PC-3 (cell line): ENCODE results near the gene GSTO2. TPM values are rescaled to one million over a fixed set of nuclear protein-coding genes. Genes with fewer than 3 reads are reported as not detected.
A peak's percentile ranks its signal among the peaks of the same experiment; 100 is the strongest.

ENCODE experiments used
- ATAC-seq: fragments of 200-7000 bp; cut with Tn5 transposase; 2 replicates; pipeline ENCODE4 v1.9.1; 2020; ENCODE audit warnings: mild to moderate bottlenecking, moderate library complexity
- BruUV-seq: library from RNA; stranded (reverse); fragments of 400-500 nt; replicated peaks from 2 replicates; lab custom pipeline; 2021; lab: Mats Ljungman, UMichigan
- CTCF ChIA-PET: fragments of 300-600 bp; sonication (Branson Sonifier 250); formaldehyde crosslinking; loops from one replicate; lab custom pipeline; 2022; ENCODE audit warnings: antibody characterized with exemption; lab: Charles Lee
- POLR2A ChIA-PET: fragments of 300-600 bp; sonication (Branson Sonifier 250); formaldehyde crosslinking; loops from one replicate; lab custom pipeline; 2022; ENCODE audit warnings: antibody characterized with exemption; ENCODE audit not compliant: unreplicated experiment; lab: Charles Lee
- DNase-seq: peaks from one replicate; pipeline ENCODE4 v3.0.0-alpha.2; 2015
- H2AFZ ChIP-seq: fragments of 300-600 bp; sonication (generic); 2 replicates; pipeline ENCODE4 v1.6.0; 2016; ENCODE audit warnings: antibody characterized with exemption, low read length
- H3F3A ChIP-seq: fragments of 300-600 bp; sonication (generic); one replicate; pipeline ENCODE4 v1.6.0; 2017; ENCODE audit warnings: antibody characterized with exemption, low read length, control low read depth, mild to moderate bottlenecking; ENCODE audit not compliant: unreplicated experiment
- H3K27ac ChIP-seq: fragments of 300-600 bp; sonication (generic); 2 replicates; pipeline ENCODE4 v1.5.1; 2016; ENCODE audit warnings: mild to moderate bottlenecking, low read length
- H3K27me3 ChIP-seq: fragments of 300-600 bp; sonication (generic); 2 replicates; pipeline ENCODE4 v1.6.1; 2016; ENCODE audit warnings: low read length, mixed read lengths
- H3K36me3 ChIP-seq: fragments of 300-600 bp; sonication (generic); 2 replicates; pipeline ENCODE4 v1.6.1; 2016; ENCODE audit warnings: low read depth, mixed run types, low read length, mixed read lengths
- H3K4me1 ChIP-seq: fragments of 300-600 bp; sonication (generic); 2 replicates; pipeline ENCODE4 v1.5.1; 2016; ENCODE audit warnings: low read length; ENCODE audit not compliant: insufficient read depth
- H3K4me2 ChIP-seq: fragments of 300-600 bp; sonication (generic); 2 replicates; pipeline ENCODE4 v1.6.0; 2016; ENCODE audit warnings: low read length
- H3K4me3 ChIP-seq: fragments of 300-600 bp; sonication (generic); 2 replicates; pipeline ENCODE4 v1.5.1; 2016; ENCODE audit warnings: mild to moderate bottlenecking, low read length, mixed read lengths
- H3K79me2 ChIP-seq: fragments of 300-600 bp; sonication (generic); 2 replicates; pipeline ENCODE4 v1.6.1; 2017; ENCODE audit warnings: low read length, mixed read lengths
- H3K9ac ChIP-seq: fragments of 300-600 bp; sonication (generic); 2 replicates; pipeline ENCODE4 v1.6.0; 2016; ENCODE audit warnings: mild to moderate bottlenecking, low read length
- H3K9me2 ChIP-seq: fragments of 300-600 bp; sonication (generic); replicated peaks from 2 replicates; pipeline ENCODE4 v1.6.1; 2016; ENCODE audit warnings: mixed run types, low read length, mixed read lengths
- H3K9me3 ChIP-seq: fragments of 300-600 bp; sonication (generic); 2 replicates; pipeline ENCODE4 v1.6.1; 2016; ENCODE audit warnings: low read length, mixed read lengths
- H4K20me1 ChIP-seq: fragments of 300-600 bp; sonication (generic); 2 replicates; pipeline ENCODE4 v1.6.1; 2016; ENCODE audit warnings: low read length, mixed read lengths
- CTCF ChIP-seq: fragments of 300-600 bp; sonication (generic); conservative IDR thresholded peaks from 2 replicates; pipeline ENCODE4 v1.5.1; 2017; ENCODE audit warnings: antibody characterized with exemption, low read depth, mild to moderate bottlenecking, low read length
- EZH2 ChIP-seq: fragments of 300-600 bp; sonication (generic); IDR thresholded peaks from one replicate; pipeline ENCODE4 v1.6.1; 2017; ENCODE audit warnings: antibody characterized with exemption, mild to moderate bottlenecking, low read length; ENCODE audit not compliant: unreplicated experiment
- EZH2phosphoT487 ChIP-seq: fragments of 300-600 bp; sonication (generic); IDR thresholded peaks from 2 replicates; pipeline ENCODE4 v1.6.1; 2018; ENCODE audit warnings: mild to moderate bottlenecking, antibody characterized with exemption, low read length, borderline replicate concordance
- intact Hi-C: fragments of 100-400 bp; cut with micrococcal nuclease; formaldehyde crosslinking; loops from 2 replicates; pipeline ENCODE4 v1.9.0; 2023
- total RNA-seq: library from RNA; depleted of rRNA; stranded (reverse); fragments of >200 nt; gene quantifications from 2 replicates; pipeline ENCODE4 v1.2.3, GENCODE V29; 2014

GSTO2 gene
- total RNA-seq, 1 experiment from 2014 or later, result 13.8 TPM

- intact Hi-C loops, result loop anchor here (1.0 kb wide), 2 partner anchors 45 to 59 kb away; no protein-coding TSS in a partner anchor
- H3K4me1 ChIP-seq, result peaks cover 41% of the 10 kb centered on the region
- no peaks in the 10 kb centered on the region for H3K79me2 ChIP-seq
- no peaks in the 10 kb centered on the region for H3F3A ChIP-seq
- BruUV-seq, result no TSS peak
- 0 out of 2 replicates have a peak, but pooled peaks cover 5% of the 10 kb centered on the region for H3K27me3 ChIP-seq
- no peaks in the 10 kb centered on the region for H4K20me1 ChIP-seq
- POLR2A ChIA-PET, result no interaction called here
- DNase-seq, result peak; percentile 72
- ATAC-seq, result peak; percentile 71
- TF ChIP-seq EZH2 (no peak), EZH2phosphoT487 (no peak), CTCF (peak; percentile 81)
- peak overlapping the region; percentile 59 for H3K4me3 ChIP-seq
- CTCF ChIA-PET, result interaction anchor here (1.1 to 2.0 kb wide), 3 partner anchors 40 to 75 kb away, joined by 4 to 15 read pairs (median 13); no protein-coding TSS in a partner anchor
- peak overlapping the region; percentile 69 for H2AFZ ChIP-seq
- H3K9me3 ChIP-seq, result no peaks in the 10 kb centered on the region
- peak overlapping the region; percentile 92 for H3K27ac ChIP-seq
- no peaks in the 10 kb centered on the region for H3K36me3 ChIP-seq
- no peaks in the 10 kb centered on the region for H3K9me2 ChIP-seq
- H3K4me2 ChIP-seq, result peak overlapping the region; percentile 81
- H3K9ac ChIP-seq, result peak overlapping the region; percentile 46
Observed at GRCh38 chr10:104350127-104350635, 81.2 kb downstream of the GSTO2 start.

GRCh38 chr10:104351061-104351702, 82.2 kb downstream of the GSTO2 start:
- H2AFZ ChIP-seq, result 0 out of 2 replicates have a peak overlapping the region, but pooled peaks have one; percentile 16
- peak overlapping the region; percentile 26; the same call in 1 of the 2 replicates for H3K4me3 ChIP-seq
- H3K9me3 ChIP-seq, result no peaks in the 10 kb centered on the region
- 0 out of 2 replicates have a peak, but pooled peaks cover 8% of the 10 kb centered on the region for H3K27me3 ChIP-seq
- ATAC-seq (peak; percentile 43), DNase-seq (peak; percentile 76)
- BruUV-seq, result no TSS peak
- ChIA-PET POLR2A (interaction anchor here (0.5 to 0.6 kb wide), 3 partner anchors 12 to 1356 kb away, joined by 3 to 12 read pairs (median 9); no protein-coding TSS in a partner anchor), CTCF (interaction anchor here (0.5 to 2.0 kb wide), 6 partner anchors 41 to 76 kb away, joined by 3 to 15 read pairs (median 6); no protein-coding TSS in a partner anchor)
- intact Hi-C loops, result no loop called here
- H4K20me1 ChIP-seq, result no peaks in the 10 kb centered on the region
- H3K27ac ChIP-seq, result peak overlapping the region; percentile 92
- H3K9me2 ChIP-seq, result no peaks in the 10 kb centered on the region
- H3F3A ChIP-seq, result no peaks in the 10 kb centered on the region
- H3K4me1 ChIP-seq, result peaks cover 41% of the 10 kb centered on the region
- TF ChIP-seq EZH2 (no peak), CTCF (no peak), EZH2phosphoT487 (no peak)
- no peaks in the 10 kb centered on the region for H3K79me2 ChIP-seq
- H3K9ac ChIP-seq, result peak overlapping the region; percentile 46
- H3K36me3 ChIP-seq, result no peaks in the 10 kb centered on the region
- peak overlapping the region; percentile 81 for H3K4me2 ChIP-seq
